ENCODE data around the gene ENOX2. TPM values are rescaled to one million over a fixed set of nuclear protein-coding genes. Genes with fewer than 3 reads are reported as not detected.

The ENOX2 gene
- polyA plus RNA-seq, 3 donors = 6.8 to 22.1 (median 14.7) TPM

- no peaks in the 10 kb centered on the region for H3K27me3 Mint-ChIP-seq (ENCODE audit: low read depth in 3 of 3)
- H3K27ac ChIP-seq (ENCODE audit: low read depth in 1 of 2, low read length in 2 of 2) = no peak overlapping the region
- H4K20me1 ChIP-seq (ENCODE audit: insufficient read depth, low read length) = no peaks in the 10 kb centered on the region
- no peak overlapping the region for H3K9ac ChIP-seq (ENCODE audit: insufficient read depth, low read length, poor library complexity, severe bottlenecking)
- H3K4me3 Mint-ChIP-seq = no peak overlapping the region
- H3K9me3 Mint-ChIP-seq = peaks cover 0 to 4% (median 0%) of the 10 kb centered on the region in 7 donors
- no peak for DNase-seq
- H3K36me3 ChIP-seq (replicated peaks in 1 of 2; ENCODE audit: control insufficient read depth in 1 of 2, insufficient read depth in 2 of 2, low read length in 2 of 2) = peaks cover 0 to 3% of the 10 kb centered on the region in 2 donors
- no peaks in the 10 kb centered on the region for H3K27me3 ChIP-seq (ENCODE audit: control insufficient read depth in 2 of 2, insufficient read depth in 2 of 2, low read length in 2 of 2)
- H3K4me1 ChIP-seq (ENCODE audit: control insufficient read depth in 1 of 2, insufficient read depth in 2 of 2, low read length in 2 of 2) = no peaks in the 10 kb centered on the region
- H3K4me3 ChIP-seq (replicated peaks in 1 of 3; ENCODE audit: low read depth in 2 of 3, low read length in 3 of 3) = no peak overlapping the region
- H3K36me3 Mint-ChIP-seq = peaks cover 9 to 18% of the 10 kb centered on the region in 2 donors
- no peak overlapping the region for H3K27ac Mint-ChIP-seq
- no peaks in the 10 kb centered on the region for H3K9me3 ChIP-seq (replicated peaks in 1 of 2; ENCODE audit: control insufficient read depth in 1 of 2, insufficient read depth in 1 of 2, low read length in 2 of 2)
- intact Hi-C loops (cut with micrococcal nuclease) = no loop called here
- WGBS (ENCODE audit: insufficient coverage) = no CpG with 5 or more reads among the region's 1 CpG
- H2AFZ ChIP-seq (ENCODE audit: insufficient read depth, low read depth, low read length, poor library complexity, severe bottlenecking) = no peak overlapping the region
- no peak overlapping the region for H3K4me2 ChIP-seq (replicated peaks; ENCODE audit: extremely low read depth, low read length, poor library complexity, severe bottlenecking)
- H3K4me1 Mint-ChIP-seq = no peaks in the 10 kb centered on the region
- TF ChIP-seq CTCF (IDR thresholded peaks at IDR 0.05) = no peak
- H3K79me2 ChIP-seq (ENCODE audit: insufficient read depth, low read length) = no peaks in the 10 kb centered on the region
Measured at GRCh38 chrX:130647468-130647867, 255.5 kb downstream of the ENOX2 start.

- Histone ChIP-seq H3K4me2 (replicated peaks; ENCODE audit: extremely low read depth, low read length, poor library complexity, severe bottlenecking) (no peak overlapping the region), H3K9me3 (replicated peaks in 1 of 2; ENCODE audit: control insufficient read depth in 1 of 2, insufficient read depth in 1 of 2, low read length in 2 of 2) (no peaks in the 10 kb centered on the region), H3K4me1 (ENCODE audit: control insufficient read depth in 1 of 2, insufficient read depth in 2 of 2, low read length in 2 of 2) (no peaks in the 10 kb centered on the region), H3K36me3 (replicated peaks in 1 of 2; ENCODE audit: control insufficient read depth in 1 of 2, insufficient read depth in 2 of 2, low read length in 2 of 2) (peaks cover 0 to 3% of the 10 kb centered on the region in 2 donors), H4K20me1 (ENCODE audit: insufficient read depth, low read length) (no peaks in the 10 kb centered on the region), H3K9ac (ENCODE audit: insufficient read depth, low read length, poor library complexity, severe bottlenecking) (no peak overlapping the region), H3K79me2 (ENCODE audit: insufficient read depth, low read length) (no peaks in the 10 kb centered on the region), H3K27me3 (ENCODE audit: control insufficient read depth in 2 of 2, insufficient read depth in 2 of 2, low read length in 2 of 2) (no peaks in the 10 kb centered on the region), H3K4me3 (replicated peaks in 1 of 3; ENCODE audit: low read depth in 2 of 3, low read length in 3 of 3) (no peak overlapping the region), H3K27ac (ENCODE audit: low read depth in 1 of 2, low read length in 2 of 2) (no peak overlapping the region), H2AFZ (ENCODE audit: insufficient read depth, low read depth, low read length, poor library complexity, severe bottlenecking) (no peak overlapping the region)
- Mint-ChIP-seq H3K36me3 (peaks cover 12 to 22% of the 10 kb centered on the region in 2 donors), H3K27ac (no peak overlapping the region), H3K27me3 (ENCODE audit: low read depth in 3 of 3) (no peaks in the 10 kb centered on the region), H3K4me1 (no peaks in the 10 kb centered on the region), H3K4me3 (no peak overlapping the region), H3K9me3 (peaks cover 0 to 4% (median 0%) of the 10 kb centered on the region in 7 donors)
- intact Hi-C loops (cut with micrococcal nuclease) = no loop called here
- no peak for DNase-seq
- TF ChIP-seq CTCF (IDR thresholded peaks at IDR 0.05) = no peak
- 93% methylated on average over 7 of the region's 9 CpGs for WGBS (ENCODE audit: insufficient coverage)
Measured at GRCh38 chrX:130645955-130646583, 256.9 kb downstream of the ENOX2 start.

Measured in CD14-positive monocyte (primary cell).